GM18861 (cell line): ENCODE data around the gene BLACAT1.
"Not testable (repeated sequence)": the region's sequence is repeated elsewhere in the genome, so short reads cannot be mapped to it uniquely, and the experiment has no call there.

Experiments used
- ATAC-seq: cut with Tn5 transposase; IDR thresholded peaks from one replicate; pipeline ENCODE4 v1.9.1; 2021; ENCODE audit not compliant: unreplicated experiment

The BLACAT1 gene

GRCh38 chr1:205421798-205422197 is 34.0 kb downstream of the BLACAT1 start, which contains the start of gene LEMD1:
LEMD1 (minus strand) TSS chr1:205422056; CDS start chr1:205420536, 1,520 bp downstream.
- no peak for ATAC-seq

- no peak for ATAC-seq
Observed at GRCh38 chr1:205420938-205421337, 34.9 kb downstream of the BLACAT1 start.

- ATAC-seq: no peak
Observed at GRCh38 chr1:205417870-205418635, 37.8 kb downstream of the BLACAT1 start.

- ATAC-seq: no peak
Observed at GRCh38 chr1:205416322-205416721, 39.5 kb downstream of the BLACAT1 start.

GRCh38 chr1:205410581-205411298 is 45.1 kb downstream of the BLACAT1 start:
- ATAC-seq: no peak

GRCh38 chr1:205407970-205408369 is 47.9 kb downstream of the BLACAT1 start:
- ATAC-seq: no peak

- not testable (repeated sequence) for ATAC-seq
Observed at GRCh38 chr1:205406252-205406651, 49.6 kb downstream of the BLACAT1 start.
